ENCODE measurements around the gene KLK2. TPM values are rescaled to one million over a fixed set of nuclear protein-coding genes. Genes with fewer than 3 reads are reported as not detected.

Gene KLK2
- total RNA-seq, 4 donors from 2014 or later = not detected

DNA sequence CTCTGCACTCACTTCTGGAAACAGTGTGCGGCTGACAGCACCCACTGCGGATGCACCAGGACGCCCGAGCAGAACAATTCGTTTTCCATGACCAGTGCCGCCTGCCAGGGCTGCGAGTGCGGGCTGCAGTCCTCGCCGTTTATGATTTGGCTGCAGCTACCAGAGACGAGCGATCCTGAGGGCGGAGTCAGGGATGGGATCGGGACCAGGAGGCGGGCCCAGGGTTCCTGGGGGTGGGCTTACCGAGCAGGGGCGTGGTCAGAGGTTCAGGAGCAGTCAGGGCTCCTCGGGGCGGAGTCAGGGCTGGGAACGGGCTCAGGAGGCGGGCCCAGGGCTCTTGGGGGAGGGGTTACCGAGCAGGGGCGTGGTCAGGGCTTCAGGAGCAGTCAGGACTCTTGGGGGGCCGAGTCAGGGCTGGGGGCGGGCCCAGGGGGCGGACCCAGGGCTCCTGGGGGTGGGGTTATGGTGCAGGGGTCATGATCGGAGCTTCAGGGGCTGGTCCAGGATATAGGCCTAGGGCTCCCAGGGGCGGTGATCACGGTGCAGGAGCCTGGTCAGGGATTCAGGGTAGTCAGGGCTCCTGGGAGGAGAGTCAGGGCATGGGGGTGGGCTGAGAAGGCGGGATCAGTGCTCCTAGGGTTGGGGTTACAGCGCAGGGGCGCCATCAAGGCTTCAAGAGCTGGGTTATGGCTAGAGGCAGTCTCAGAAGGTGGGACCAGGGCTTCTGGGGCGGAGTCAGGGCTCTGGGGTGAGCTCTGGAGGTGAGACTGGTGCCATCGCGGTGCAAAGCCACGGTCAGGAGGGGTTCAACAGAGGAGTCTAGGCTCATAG, 36.2 kb downstream of the KLK2 start:
- Histone ChIP-seq H3K4me3 (no peak overlapping the region), H3K27ac (no peak overlapping the region), H3K27me3 (peaks cover 0 to 95% (median 16%) of the 10 kb centered on the region in 4 donors), H3K9me3 (no peaks in the 10 kb centered on the region), H3K4me1 (peaks cover 0 to 18% (median 10%) of the 10 kb centered on the region in 3 donors), H3K36me3 (no peaks in the 10 kb centered on the region)
- no peak for TF ChIP-seq POLR2A (IDR thresholded peaks at IDR 0.05)
- TF ChIP-seq, protein P1, sequence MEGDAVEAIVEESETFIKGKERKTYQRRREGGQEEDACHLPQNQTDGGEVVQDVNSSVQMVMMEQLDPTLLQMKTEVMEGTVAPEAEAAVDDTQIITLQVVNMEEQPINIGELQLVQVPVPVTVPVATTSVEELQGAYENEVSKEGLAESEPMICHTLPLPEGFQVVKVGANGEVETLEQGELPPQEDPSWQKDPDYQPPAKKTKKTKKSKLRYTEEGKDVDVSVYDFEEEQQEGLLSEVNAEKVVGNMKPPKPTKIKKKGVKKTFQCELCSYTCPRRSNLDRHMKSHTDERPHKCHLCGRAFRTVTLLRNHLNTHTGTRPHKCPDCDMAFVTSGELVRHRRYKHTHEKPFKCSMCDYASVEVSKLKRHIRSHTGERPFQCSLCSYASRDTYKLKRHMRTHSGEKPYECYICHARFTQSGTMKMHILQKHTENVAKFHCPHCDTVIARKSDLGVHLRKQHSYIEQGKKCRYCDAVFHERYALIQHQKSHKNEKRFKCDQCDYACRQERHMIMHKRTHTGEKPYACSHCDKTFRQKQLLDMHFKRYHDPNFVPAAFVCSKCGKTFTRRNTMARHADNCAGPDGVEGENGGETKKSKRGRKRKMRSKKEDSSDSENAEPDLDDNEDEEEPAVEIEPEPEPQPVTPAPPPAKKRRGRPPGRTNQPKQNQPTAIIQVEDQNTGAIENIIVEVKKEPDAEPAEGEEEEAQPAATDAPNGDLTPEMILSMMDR (IDR thresholded peaks at IDR 0.05) = no peak
- DNase-seq = no peak
- WGBS, 2 donors = 4 to 8% methylated on average over 9 to 22 of the region's 36 CpGs
- intact Hi-C loops (cut with DNase I) = no loop called here

DNA sequence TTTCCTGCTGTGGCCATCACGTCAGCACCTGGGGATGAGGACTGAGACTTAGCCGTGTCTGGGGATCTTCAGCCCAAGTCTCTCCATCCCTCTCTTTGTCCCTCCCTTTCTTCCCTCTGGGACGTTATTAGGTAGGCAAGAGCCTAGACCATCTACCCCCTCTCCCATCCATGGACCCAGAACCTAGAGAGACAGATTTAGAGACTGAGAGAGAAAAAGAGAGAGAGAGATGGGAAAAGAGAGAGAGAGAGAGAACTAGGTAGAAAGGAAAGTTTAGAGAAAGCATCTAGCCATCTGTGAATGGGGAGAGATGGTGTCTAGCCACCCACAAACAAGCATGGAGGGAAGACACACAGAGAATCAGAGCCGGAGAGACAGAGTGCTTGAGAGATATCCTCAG, 37.5 kb downstream of the KLK2 start:
- Histone ChIP-seq H3K9me3 (no peaks in the 10 kb centered on the region), H3K4me1 (peaks cover 0 to 18% (median 10%) of the 10 kb centered on the region in 3 donors), H3K36me3 (no peaks in the 10 kb centered on the region), H3K27ac (no peak overlapping the region), H3K4me3 (no peak overlapping the region), H3K27me3 (peaks cover 0 to 96% (median 16%) of the 10 kb centered on the region in 4 donors)
- intact Hi-C loops (cut with DNase I) = no loop called here
- WGBS, 2 donors = 39 to 42% methylated on average over 2 to 3 of the region's 4 CpGs
- no peak for DNase-seq
- TF ChIP-seq, protein P1 (IDR thresholded peaks at IDR 0.05) = no peak
- TF ChIP-seq POLR2A (IDR thresholded peaks at IDR 0.05) = no peak

DNA sequence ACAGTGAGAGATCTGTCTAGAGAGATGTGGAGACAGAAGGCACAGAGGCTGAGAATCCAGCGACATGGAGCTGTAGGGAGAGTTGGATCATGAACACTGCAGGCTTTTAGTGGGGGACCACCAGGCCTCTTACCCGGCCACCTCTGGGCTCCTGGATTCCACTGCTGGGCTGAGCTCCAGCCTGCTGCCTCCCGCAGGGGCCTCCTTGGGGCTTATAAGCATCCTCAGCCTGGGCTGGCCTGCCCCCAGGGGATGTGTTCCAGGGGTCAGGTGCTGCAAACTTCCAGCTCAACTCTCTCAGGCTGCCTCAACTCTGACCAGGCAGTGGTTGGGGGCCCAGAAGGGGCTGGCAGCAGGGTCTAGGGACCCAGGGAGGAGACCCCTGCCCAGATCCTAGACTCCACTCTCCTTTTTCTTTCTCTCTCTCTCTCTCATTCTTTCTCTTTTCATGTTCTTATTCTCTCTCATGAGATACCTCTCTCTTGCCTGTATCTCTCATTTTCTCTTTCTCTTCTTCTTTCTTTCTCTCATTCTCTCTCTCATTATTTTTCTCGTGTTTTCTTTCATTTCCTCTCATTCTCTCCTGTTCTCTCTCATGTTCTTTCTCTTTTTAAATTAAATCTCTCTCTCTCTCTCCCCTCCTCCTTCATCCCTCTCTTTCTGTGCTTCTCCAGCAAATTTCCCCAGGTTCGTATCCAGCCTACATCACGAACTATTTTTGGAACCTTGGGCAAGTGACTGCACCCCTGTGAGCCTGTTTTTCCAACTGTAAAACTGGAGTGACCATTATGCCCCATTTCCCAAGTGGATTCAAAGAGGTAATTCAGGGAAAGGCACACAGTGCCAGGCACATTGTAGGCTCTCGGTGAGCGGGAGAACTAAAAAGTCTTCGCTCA, 38.2 kb downstream of the KLK2 start, which contains the start of gene KLK4:
TSS of gene KLK4 (minus strand) at position 190 of the 896 bp plus-strand sequence. CDS start 657 bp downstream, outside the sequence.
- H3K36me3 ChIP-seq = no peaks in the 10 kb centered on the region
- intact Hi-C loops (cut with DNase I) = no loop called here
- peaks cover 0 to 96% (median 16%) of the 10 kb centered on the region in 4 donors for H3K27me3 ChIP-seq
- peaks cover 0 to 18% (median 10%) of the 10 kb centered on the region in 3 donors for H3K4me1 ChIP-seq
- no peak within 1 kb of the TSS for H3K4me3 ChIP-seq
- no peak within 1 kb of the TSS for H3K27ac ChIP-seq
- DNase-seq = no peak
- no peaks in the 10 kb centered on the region for H3K9me3 ChIP-seq
- TF ChIP-seq POLR2A (IDR thresholded peaks at IDR 0.05) = no peak
- TF ChIP-seq, protein P1 (IDR thresholded peaks at IDR 0.05) = no peak
- WGBS, 2 donors = 47 to 51% methylated on average over 9 of the region's 9 CpGs

DNA sequence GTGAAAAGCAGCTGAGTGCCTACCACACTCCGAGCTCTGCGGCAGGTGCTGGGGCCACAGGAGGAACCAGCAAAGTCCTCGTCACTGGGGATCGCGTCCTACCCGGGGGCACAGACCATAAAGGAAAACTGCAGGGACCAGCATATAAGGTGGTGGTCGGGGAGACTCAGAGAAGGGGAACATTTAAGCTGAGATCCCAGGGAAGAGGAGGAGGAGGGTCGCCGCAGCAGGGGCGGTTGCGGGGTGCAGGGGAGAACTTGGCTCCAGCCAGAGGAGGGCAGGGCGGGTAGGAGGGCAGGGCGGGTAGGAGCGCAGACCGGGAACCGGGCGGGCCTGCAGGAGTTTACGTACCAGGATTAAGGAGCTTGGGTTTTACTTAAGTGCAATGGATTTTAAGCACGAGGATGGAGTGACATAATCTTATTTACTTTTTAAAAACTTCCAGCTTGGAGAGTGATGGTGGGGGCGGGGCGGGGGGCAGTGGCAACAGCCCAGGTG, 38.9 kb downstream of the KLK2 start:
- Histone ChIP-seq H3K27me3 (peaks cover 0 to 96% (median 16%) of the 10 kb centered on the region in 4 donors), H3K4me3 (no peak overlapping the region), H3K36me3 (no peaks in the 10 kb centered on the region), H3K27ac (no peak overlapping the region), H3K4me1 (peaks cover 0 to 18% (median 10%) of the 10 kb centered on the region in 3 donors), H3K9me3 (no peaks in the 10 kb centered on the region)
- 15 to 21% methylated on average over 12 to 18 of the region's 21 CpGs for WGBS, 2 donors
- TF ChIP-seq POLR2A (IDR thresholded peaks at IDR 0.05) = no peak
- TF ChIP-seq, protein P1 (IDR thresholded peaks at IDR 0.05) = no peak
- no peak for DNase-seq
- intact Hi-C loops (cut with DNase I) = no loop called here
